ENCODE results near the gene ZNF280D.

GRCh38 chr15:56737791-56738190 lies 4.5 kb upstream of the ZNF280D start:
- TF ChIP-seq HMG20B (CRISPR knock-in tag; conservative IDR thresholded peaks at IDR 0.05), result peak; percentile 43; the same call in 1 of the 2 replicates
- no peak for TF ChIP-seq HOXA3 (CRISPR knock-in tag; IDR thresholded peaks at IDR 0.05)
- TF ChIP-seq LRRFIP1 (CRISPR knock-in tag; conservative IDR thresholded peaks at IDR 0.05), result no peak
- TF ChIP-seq ATF4 (CRISPR knock-in tag; IDR thresholded peaks at IDR 0.05), result peak in 1 of 2 experiments; percentile 65; a peak in 2 of 4 replicates
- TF ChIP-seq, protein P1, sequence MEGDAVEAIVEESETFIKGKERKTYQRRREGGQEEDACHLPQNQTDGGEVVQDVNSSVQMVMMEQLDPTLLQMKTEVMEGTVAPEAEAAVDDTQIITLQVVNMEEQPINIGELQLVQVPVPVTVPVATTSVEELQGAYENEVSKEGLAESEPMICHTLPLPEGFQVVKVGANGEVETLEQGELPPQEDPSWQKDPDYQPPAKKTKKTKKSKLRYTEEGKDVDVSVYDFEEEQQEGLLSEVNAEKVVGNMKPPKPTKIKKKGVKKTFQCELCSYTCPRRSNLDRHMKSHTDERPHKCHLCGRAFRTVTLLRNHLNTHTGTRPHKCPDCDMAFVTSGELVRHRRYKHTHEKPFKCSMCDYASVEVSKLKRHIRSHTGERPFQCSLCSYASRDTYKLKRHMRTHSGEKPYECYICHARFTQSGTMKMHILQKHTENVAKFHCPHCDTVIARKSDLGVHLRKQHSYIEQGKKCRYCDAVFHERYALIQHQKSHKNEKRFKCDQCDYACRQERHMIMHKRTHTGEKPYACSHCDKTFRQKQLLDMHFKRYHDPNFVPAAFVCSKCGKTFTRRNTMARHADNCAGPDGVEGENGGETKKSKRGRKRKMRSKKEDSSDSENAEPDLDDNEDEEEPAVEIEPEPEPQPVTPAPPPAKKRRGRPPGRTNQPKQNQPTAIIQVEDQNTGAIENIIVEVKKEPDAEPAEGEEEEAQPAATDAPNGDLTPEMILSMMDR (CRISPR knock-in tag; IDR thresholded peaks at IDR 0.05), result no peak
- TF ChIP-seq EZH2 (conservative IDR thresholded peaks at IDR 0.05; ENCODE audit: low read depth, low read length), result no peak
- TF ChIP-seq SAP130 (CRISPR knock-in tag; IDR thresholded peaks at IDR 0.05; ENCODE audit: low read depth), result peak; percentile 38; the same call in 1 of the 2 replicates
- no peak for TF ChIP-seq NFE2L2 (IDR thresholded peaks at IDR 0.05; ENCODE audit: low read length)
- no peak for TF ChIP-seq POLR2AphosphoS5 (IDR thresholded peaks at IDR 0.05; ENCODE audit: low read depth, low read length)
- no peak for TF ChIP-seq ATF7 (IDR thresholded peaks at IDR 0.05)
- TF ChIP-seq ATF7 (CRISPR knock-in tag; IDR thresholded peaks at IDR 0.05), result no peak
- no peak for TF ChIP-seq BRCA1 (CRISPR knock-in tag; IDR thresholded peaks at IDR 0.05)
- TF ChIP-seq SIN3B (IDR thresholded peaks at IDR 0.05; ENCODE audit: low read length), result no peak
- TF ChIP-seq ZNF549 (CRISPR knock-in tag; IDR thresholded peaks at IDR 0.05), result no peak
